Measurements from ENCODE around the gene GPS1.

- TF ChIP-seq CREB5 (CRISPR knock-in tag; IDR thresholded peaks at IDR 0.05; ENCODE audit: low read depth) (no peak), ESRRG (CRISPR knock-in tag; IDR thresholded peaks at IDR 0.05) (no peak), BACH2 (CRISPR knock-in tag; IDR thresholded peaks at IDR 0.05; ENCODE audit: borderline replicate concordance) (no peak), ZFP30 (CRISPR knock-in tag; IDR thresholded peaks at IDR 0.05) (no peak), ISL1 (CRISPR knock-in tag; IDR thresholded peaks at IDR 0.05) (no peak), ARNTL (CRISPR knock-in tag; IDR thresholded peaks at IDR 0.05; ENCODE audit: borderline replicate concordance, low read depth) (no peak), TCF4 (CRISPR knock-in tag; IDR thresholded peaks at IDR 0.05; ENCODE audit: borderline replicate concordance) (no peak), ZC3H10 (CRISPR knock-in tag; IDR thresholded peaks at IDR 0.05) (no peak)
These were observed 45.7 kb downstream of the GPS1 start for GRCh38 chr17:82097184-82097918.
